RWPE1 (cell line): Measurements from ENCODE around the gene SLC29A3.
"Not testable (repeated sequence)": the region's sequence is repeated elsewhere in the genome, so short reads cannot be mapped to it uniquely, and the experiment has no call there.

Experiments used
- CTCF ChIA-PET: fragments of 350-600 bp; sonication (Branson Sonifier 250); formaldehyde crosslinking; extraction: SDS; loops from one replicate; lab custom pipeline; 2021; lab: Yijun Ruan, JAX
- POLR2A ChIA-PET: fragments of 400-600 bp; formaldehyde crosslinking; extraction: SDS; loops from one replicate; lab custom pipeline; 2020; ENCODE audit warnings: antibody characterized with exemption; ENCODE audit not compliant: low non-redundant PET; lab: Yijun Ruan, JAX
- DNase-seq: peaks from one replicate; pipeline ENCODE4 v3.0.0; 2012; ENCODE audit warnings: low spot score
- H3K27ac ChIP-seq: fragments of 450-650 bp; 2 replicates; pipeline ENCODE4 v1.5.1; 2017
- CTCF ChIP-seq: fragments of 450-650 bp; conservative IDR thresholded peaks from 2 replicates; pipeline ENCODE4 v1.5.1; 2017; ENCODE audit warnings: low read depth, mild to moderate bottlenecking

SLC29A3 gene

GRCh38 chr10:71319042-71319799, at the start of gene SLC29A3:
SLC29A3 (plus strand) TSS chr10:71319259; CDS start chr10:71319310, 51 bp downstream.
- peak within 1 kb of the TSS; percentile 27; the same call in 1 of the 2 replicates for H3K27ac ChIP-seq
- POLR2A ChIA-PET: interaction anchor here (0.6 to 1.2 kb wide), 5 partner anchors 12 to 242 kb away, joined by 3 to 6 read pairs (median 3); no protein-coding TSS in a partner anchor

GRCh38 chr10:71269301-71270288, 49.5 kb upstream of the SLC29A3 start:
- H3K27ac ChIP-seq: peak overlapping the region; percentile 85
- no peak for TF ChIP-seq CTCF
- no peak for DNase-seq
- CTCF ChIA-PET: interaction anchor here (0.5 to 1.9 kb wide), 30 partner anchors 9 to 1267 kb away, joined by 3 to 9 read pairs (median 3); partner anchors contain the start of gene PCBD1
- POLR2A ChIA-PET: no interaction called here

More at GRCh38 chr10:71319042-71319799, at the start of gene SLC29A3:
- peak; percentile 81 for DNase-seq
- CTCF ChIA-PET: interaction anchor here (0.6 to 4.1 kb wide), 46 partner anchors 8 to 1506 kb away, joined by 3 to 27 read pairs (median 4); partner anchors contain the start of gene CDH23
- peak; percentile 76 for TF ChIP-seq CTCF

GRCh38 chr10:71270301-71271220, 48.5 kb upstream of the SLC29A3 start:
- TF ChIP-seq CTCF: peak; percentile 67
- CTCF ChIA-PET: interaction anchor here (0.5 to 1.9 kb wide), 33 partner anchors 9 to 1268 kb away, joined by 3 to 9 read pairs (median 3); partner anchors contain the start of gene PCBD1
- DNase-seq: peak; percentile 74
- POLR2A ChIA-PET: no interaction called here
- peak overlapping the region; percentile 85 for H3K27ac ChIP-seq

- ChIA-PET POLR2A (no interaction called here), CTCF (interaction anchor here (1.1 to 1.4 kb wide), 2 partner anchors 12 to 59 kb away, joined by 3 to 8 read pairs; no protein-coding TSS in a partner anchor)
- TF ChIP-seq CTCF: no peak
- DNase-seq: no peak
- peak overlapping the region; percentile 85 for H3K27ac ChIP-seq
Observed at GRCh38 chr10:71271662-71272055, 47.4 kb upstream of the SLC29A3 start.

GRCh38 chr10:71272056-71272771, 46.8 kb upstream of the SLC29A3 start:
- CTCF ChIA-PET: interaction anchor here (1.4 kb wide), 1 partner anchor 12 kb away, joined by 8 read pairs; no protein-coding TSS in a partner anchor
- TF ChIP-seq CTCF: no peak

GRCh38 chr10:71272974-71273373, 46.1 kb upstream of the SLC29A3 start:
- POLR2A ChIA-PET, DNase-seq, CTCF ChIA-PET: not testable (repeated sequence)
- H3K27ac ChIP-seq: peak overlapping the region; percentile 85

More at GRCh38 chr10:71272056-71272771, 46.8 kb upstream of the SLC29A3 start:
- POLR2A ChIA-PET: no interaction called here
- DNase-seq: peak; percentile 38
- peak overlapping the region; percentile 85 for H3K27ac ChIP-seq
